SK-N-DZ (cell line): ENCODE data around the gene ZNF775.

Source experiments
- DNase-seq: peaks from one replicate; pipeline ENCODE4 v3.0.0-alpha.2; 2015; ENCODE audit warnings: low spot score

ZNF775 gene

GRCh38 chr7:150345012-150345411 is 34.1 kb upstream of the ZNF775 start:
- no peak for DNase-seq

- DNase-seq, result no peak
Measured at GRCh38 chr7:150346922-150347321, 32.2 kb upstream of the ZNF775 start.

- DNase-seq, result no peak
Measured at GRCh38 chr7:150351587-150352194, 27.4 kb upstream of the ZNF775 start.

GRCh38 chr7:150355666-150356059 is 23.5 kb upstream of the ZNF775 start:
- no peak for DNase-seq

GRCh38 chr7:150356265-150356897 is 22.7 kb upstream of the ZNF775 start:
- peak; percentile 57 for DNase-seq

- DNase-seq, result no peak
Measured at GRCh38 chr7:150357270-150357669, 21.9 kb upstream of the ZNF775 start.

- DNase-seq, result no peak
Measured at GRCh38 chr7:150357771-150358427, 21.2 kb upstream of the ZNF775 start.

- DNase-seq, result no peak
Measured at GRCh38 chr7:150358433-150358832, 20.7 kb upstream of the ZNF775 start.

GRCh38 chr7:150358988-150359621 is 20.0 kb upstream of the ZNF775 start:
- no peak for DNase-seq

GRCh38 chr7:150359622-150360362 is 19.3 kb upstream of the ZNF775 start:
- DNase-seq, result no peak

- no peak for DNase-seq
Measured at GRCh38 chr7:150360363-150361058, 18.6 kb upstream of the ZNF775 start.

- DNase-seq, result no peak
Measured at GRCh38 chr7:150361402-150361801, 17.7 kb upstream of the ZNF775 start.

GRCh38 chr7:150361807-150362621 is 17.1 kb upstream of the ZNF775 start:
- no peak for DNase-seq

- DNase-seq, result no peak
Measured at GRCh38 chr7:150363370-150363769, 15.8 kb upstream of the ZNF775 start.

- DNase-seq, result no peak
Measured at GRCh38 chr7:150363872-150364271, 15.3 kb upstream of the ZNF775 start.

- no peak for DNase-seq
Measured at GRCh38 chr7:150365194-150365593, 13.9 kb upstream of the ZNF775 start.

GRCh38 chr7:150365673-150366398 is 13.3 kb upstream of the ZNF775 start:
- no peak for DNase-seq

GRCh38 chr7:150367677-150368095 is 11.4 kb upstream of the ZNF775 start:
- no peak for DNase-seq

- peak; percentile 88 for DNase-seq
Measured at GRCh38 chr7:150368096-150368883, 10.8 kb upstream of the ZNF775 start, which contains the start of gene REPIN1. REPIN1 (plus strand) TSS chr7:150368822; CDS start chr7:150369712, 890 bp downstream.
